Activated CD4-positive, alpha-beta memory T cell treated with anti-CD3 and anti-CD28 coated beads, Interleukin-2, amount 10 ng/mL, durations not matched to agents 7 days and 5 days (primary cell): ENCODE measurements around the gene TARP.

Experiments
- CTCF ChIA-PET: fragments of 350-600 bp; sonication (Branson Sonifier 250); formaldehyde crosslinking; loops from one replicate; lab custom pipeline; 2021; ENCODE audit warnings: antibody characterized with exemption, inconsistent platforms; lab: Charles Lee
- POLR2A ChIA-PET: fragments of 350-600 bp; sonication (Branson Sonifier 250); formaldehyde crosslinking; loops from one replicate; lab custom pipeline; 2021; ENCODE audit warnings: antibody characterized with exemption; lab: Charles Lee
- DNase-seq: peaks from one replicate; pipeline ENCODE4 v3.0.0-alpha.2; 2020
- H3K27ac Mint-ChIP-seq: one replicate; pipeline ENCODE4 v1.8.0; 2021; ENCODE audit warnings: mild to moderate bottlenecking, mixed read lengths
- H3K27me3 Mint-ChIP-seq: one replicate; pipeline ENCODE4 v1.8.0; 2021; ENCODE audit warnings: mixed read lengths
- H3K36me3 Mint-ChIP-seq: one replicate; pipeline ENCODE4 v1.8.0; 2021; ENCODE audit warnings: low read depth, mixed read lengths
- H3K4me1 Mint-ChIP-seq: one replicate; pipeline ENCODE4 v1.8.0; 2021; ENCODE audit warnings: mixed read lengths
- H3K4me3 Mint-ChIP-seq: one replicate; pipeline ENCODE4 v1.8.0; 2021; ENCODE audit warnings: mild to moderate bottlenecking, mixed read lengths
- H3K9me3 Mint-ChIP-seq: one replicate; pipeline ENCODE4 v1.8.0; 2021; ENCODE audit warnings: mixed read lengths

Gene TARP

DNA sequence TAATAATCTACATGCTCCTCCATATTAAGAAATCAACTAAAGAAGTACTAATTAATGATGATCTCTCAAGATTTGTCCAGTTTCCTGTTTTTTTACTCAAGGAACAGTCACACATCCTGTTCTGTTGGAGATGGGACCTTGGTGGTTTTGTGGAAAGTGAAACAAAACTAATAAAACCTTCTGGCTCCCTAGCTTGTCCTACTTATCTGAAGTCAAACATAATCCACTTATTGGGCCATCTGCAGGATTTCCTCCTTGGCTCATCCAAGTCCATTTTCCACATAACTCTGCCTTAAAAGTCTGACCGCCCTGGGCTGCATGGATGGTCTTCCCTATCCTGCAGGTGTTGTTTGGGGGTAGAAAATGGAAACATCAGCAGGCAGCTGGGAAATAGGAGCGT, 39.4 kb upstream of the TARP start:
- H3K27ac Mint-ChIP-seq: peak overlapping the region; percentile 40
- POLR2A ChIA-PET: interaction anchor here (1.1 kb wide), 1 partner anchor 27 kb away, joined by 3 read pairs; no protein-coding TSS in a partner anchor
- no peak for DNase-seq

DNA sequence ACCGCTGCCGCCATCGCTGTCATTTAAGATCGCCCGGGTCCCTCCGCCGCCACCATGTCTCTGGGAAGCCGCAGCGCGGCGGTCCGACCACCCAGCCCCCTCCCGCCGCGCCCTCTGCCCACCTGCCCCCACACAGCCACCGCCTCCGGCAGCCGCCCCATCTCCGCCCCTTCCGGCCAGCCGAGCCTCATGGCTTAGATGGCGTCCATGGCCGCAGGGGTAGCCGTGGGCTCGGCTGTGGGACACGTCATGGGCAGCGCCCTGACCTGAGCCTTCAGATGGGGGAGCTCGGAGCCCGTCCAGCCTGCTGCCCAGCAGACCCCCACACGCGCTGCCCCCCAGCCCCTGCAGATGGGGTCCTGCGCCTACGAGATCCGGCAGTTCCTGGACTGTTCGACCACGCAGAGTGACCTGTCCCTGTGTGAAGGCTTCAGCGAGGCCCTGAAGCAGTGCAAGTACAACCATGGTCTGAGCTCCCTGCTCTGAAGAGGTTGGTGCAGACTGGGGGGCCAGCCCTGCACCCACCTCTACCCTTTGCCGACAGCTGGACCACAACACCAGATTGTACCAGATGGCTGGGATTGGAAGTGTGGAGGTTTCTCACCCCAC, 38.0 kb upstream of the TARP start:
- Mint-ChIP-seq H3K4me1 (peaks cover 38% of the 10 kb centered on the region), H3K27me3 (no peaks in the 10 kb centered on the region), H3K4me3 (peak overlapping the region; percentile 74), H3K27ac (peak overlapping the region; percentile 77), H3K9me3 (no peaks in the 10 kb centered on the region), H3K36me3 (no peaks in the 10 kb centered on the region)
- POLR2A ChIA-PET: no interaction called here
- DNase-seq: no peak
- CTCF ChIA-PET: interaction anchor here (1.8 kb wide), 1 partner anchor 96 kb away, joined by 6 read pairs; no protein-coding TSS in a partner anchor

More for the DNA sequence above, 39.4 kb upstream of the TARP start:
- Mint-ChIP-seq H3K9me3 (no peaks in the 10 kb centered on the region), H3K4me3 (peak overlapping the region; percentile 32), H3K27me3 (no peaks in the 10 kb centered on the region), H3K4me1 (peaks cover 31% of the 10 kb centered on the region), H3K36me3 (no peaks in the 10 kb centered on the region)
- CTCF ChIA-PET: interaction anchor here (0.8 to 1.8 kb wide), 2 partner anchors 23 to 97 kb away, joined by 4 to 6 read pairs; no protein-coding TSS in a partner anchor

- CTCF ChIA-PET: no interaction called here
Measured at GRCh38 chr7:38310591-38311101, 37.2 kb upstream of the TARP start.

DNA sequence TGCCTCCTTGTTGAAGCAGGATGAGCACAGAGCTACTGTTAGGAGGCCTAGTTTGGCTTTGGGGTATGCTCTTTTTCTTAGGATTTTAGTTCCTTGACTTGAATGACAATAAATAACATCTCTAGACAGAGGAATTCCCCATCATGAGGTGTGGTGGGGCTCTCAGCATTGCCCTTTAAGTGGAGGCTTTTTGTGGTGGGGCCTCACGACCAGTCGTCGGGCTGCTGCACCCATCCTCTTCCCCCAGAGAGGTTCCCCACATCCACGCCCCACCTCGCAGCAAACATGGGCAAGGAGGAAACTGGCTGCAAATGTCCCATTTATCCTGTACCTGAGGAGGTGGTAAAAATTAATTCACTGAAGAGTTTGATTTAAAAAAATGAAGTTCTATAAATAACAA, 36.1 kb upstream of the TARP start:
- Mint-ChIP-seq H3K27me3 (no peaks in the 10 kb centered on the region), H3K4me3 (peak overlapping the region; percentile 17), H3K36me3 (no peaks in the 10 kb centered on the region), H3K9me3 (no peaks in the 10 kb centered on the region), H3K27ac (peak overlapping the region; percentile 47), H3K4me1 (peaks cover 42% of the 10 kb centered on the region)
- ChIA-PET POLR2A (no interaction called here), CTCF (interaction anchor here (0.6 to 1.0 kb wide), 2 partner anchors 34 to 94 kb away, joined by 4 read pairs; no protein-coding TSS in a partner anchor)
- no peak for DNase-seq

More at GRCh38 chr7:38310591-38311101, 37.2 kb upstream of the TARP start:
- Mint-ChIP-seq H3K4me1 (peaks cover 38% of the 10 kb centered on the region), H3K36me3 (no peaks in the 10 kb centered on the region), H3K27ac (peak overlapping the region; percentile 77), H3K9me3 (no peaks in the 10 kb centered on the region), H3K27me3 (no peaks in the 10 kb centered on the region), H3K4me3 (peak overlapping the region; percentile 74)
- POLR2A ChIA-PET: no interaction called here
- no peak for DNase-seq

- H3K4me3 Mint-ChIP-seq: no peak overlapping the region
- DNase-seq: no peak
- no peaks in the 10 kb centered on the region for H3K36me3 Mint-ChIP-seq
- H3K27ac Mint-ChIP-seq: no peak overlapping the region
- POLR2A ChIA-PET: no interaction called here
- CTCF ChIA-PET: interaction anchor here (0.7 kb wide), 1 partner anchor 92 kb away, joined by 3 read pairs; no protein-coding TSS in a partner anchor
- no peaks in the 10 kb centered on the region for H3K9me3 Mint-ChIP-seq
- H3K27me3 Mint-ChIP-seq: no peaks in the 10 kb centered on the region
- H3K4me1 Mint-ChIP-seq: peaks cover 41% of the 10 kb centered on the region
Measured at GRCh38 chr7:38308140-38308539, 34.7 kb upstream of the TARP start.

DNA sequence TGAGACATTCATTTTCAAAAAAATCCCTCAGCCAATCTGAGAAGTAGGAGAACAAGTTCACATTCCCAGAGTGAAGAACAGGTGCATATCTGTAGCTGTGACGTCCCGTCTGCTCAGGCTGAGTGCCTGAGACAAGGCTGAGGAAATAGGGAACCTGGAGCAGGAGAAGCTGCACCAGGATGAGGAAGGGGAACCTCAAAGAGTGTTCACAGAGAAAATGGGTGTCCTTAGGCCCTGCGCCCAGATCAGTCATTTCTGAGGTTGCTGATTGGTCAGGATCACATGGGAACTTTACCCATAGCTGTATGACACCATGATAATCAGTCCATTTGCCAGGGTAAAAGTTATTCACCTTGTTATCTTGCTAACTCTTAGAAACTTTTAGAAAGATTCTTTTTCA, 34.2 kb upstream of the TARP start:
- CTCF ChIA-PET: interaction anchor here (0.7 kb wide), 1 partner anchor 92 kb away, joined by 3 read pairs; no protein-coding TSS in a partner anchor

DNA sequence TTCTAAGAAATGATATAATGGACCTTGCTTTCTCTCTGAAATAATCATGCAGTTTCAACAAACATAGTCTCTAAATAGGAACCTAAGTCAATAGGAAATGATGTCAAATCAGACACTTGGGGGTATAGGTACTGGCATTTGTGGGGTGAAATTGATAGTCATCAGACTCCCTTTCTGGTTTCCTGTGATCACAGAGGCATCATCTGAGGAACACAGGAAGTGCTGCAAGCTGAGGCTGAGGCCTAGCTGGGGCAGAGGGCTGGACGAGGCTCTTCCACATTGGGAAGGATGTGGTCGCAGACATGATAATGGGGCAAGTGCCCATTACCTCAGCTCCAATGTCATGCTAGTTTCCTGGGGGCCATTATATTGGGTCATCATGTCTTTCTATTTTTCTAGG, 33.5 kb upstream of the TARP start:
- H3K4me1 Mint-ChIP-seq: peaks cover 34% of the 10 kb centered on the region
- no peaks in the 10 kb centered on the region for H3K36me3 Mint-ChIP-seq
- peak overlapping the region; percentile 89 for H3K27ac Mint-ChIP-seq
- peak overlapping the region; percentile 63 for H3K4me3 Mint-ChIP-seq
- ChIA-PET POLR2A (no interaction called here), CTCF (no interaction called here)
- no peaks in the 10 kb centered on the region for H3K9me3 Mint-ChIP-seq
- H3K27me3 Mint-ChIP-seq: no peaks in the 10 kb centered on the region
- DNase-seq: peak; percentile 47

More for the DNA sequence above, 34.2 kb upstream of the TARP start:
- no peaks in the 10 kb centered on the region for H3K36me3 Mint-ChIP-seq
- no peak overlapping the region for H3K4me3 Mint-ChIP-seq
- H3K27me3 Mint-ChIP-seq: no peaks in the 10 kb centered on the region
- no peaks in the 10 kb centered on the region for H3K9me3 Mint-ChIP-seq
- peaks cover 36% of the 10 kb centered on the region for H3K4me1 Mint-ChIP-seq
- POLR2A ChIA-PET: no interaction called here
- H3K27ac Mint-ChIP-seq: no peak overlapping the region
- no peak for DNase-seq

GRCh38 chr7:38306171-38306570, 32.7 kb upstream of the TARP start:
- Mint-ChIP-seq H3K36me3 (no peaks in the 10 kb centered on the region), H3K9me3 (no peaks in the 10 kb centered on the region), H3K4me1 (peaks cover 33% of the 10 kb centered on the region), H3K27ac (peak overlapping the region; percentile 89), H3K4me3 (peak overlapping the region; percentile 13), H3K27me3 (no peaks in the 10 kb centered on the region)
- ChIA-PET CTCF (interaction anchor here (1.2 kb wide), 1 partner anchor 89 kb away, joined by 4 read pairs; no protein-coding TSS in a partner anchor), POLR2A (no interaction called here)
- DNase-seq: no peak

GRCh38 chr7:38303866-38304265, 30.4 kb upstream of the TARP start:
- H3K9me3 Mint-ChIP-seq: no peaks in the 10 kb centered on the region
- no peak for DNase-seq
- ChIA-PET CTCF (no interaction called here), POLR2A (no interaction called here)
- peaks cover 29% of the 10 kb centered on the region for H3K4me1 Mint-ChIP-seq
- H3K27ac Mint-ChIP-seq: peak overlapping the region; percentile 81
- peaks cover 3% of the 10 kb centered on the region for H3K36me3 Mint-ChIP-seq
- H3K27me3 Mint-ChIP-seq: no peaks in the 10 kb centered on the region
- peak overlapping the region; percentile 76 for H3K4me3 Mint-ChIP-seq

DNA sequence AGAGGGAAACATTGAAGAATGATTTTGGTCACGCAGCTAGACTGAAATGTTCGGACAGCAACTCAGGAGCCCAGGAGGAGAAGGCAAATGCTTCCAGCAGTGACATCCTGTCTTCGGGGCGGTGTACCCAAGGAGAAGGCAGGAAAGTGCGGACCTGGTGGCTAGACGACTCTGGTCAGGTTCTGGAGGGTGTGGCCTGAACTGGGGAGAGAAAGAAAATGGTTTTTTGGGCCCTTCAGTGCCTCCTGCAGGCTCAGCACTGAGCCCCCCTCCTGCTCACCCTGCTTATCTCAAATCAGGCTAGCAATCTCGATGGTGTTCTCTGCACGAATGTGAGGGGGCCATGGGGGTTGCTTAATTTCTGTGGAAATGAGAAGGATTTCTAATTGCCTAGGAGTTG, 26.7 kb upstream of the TARP start:
- CTCF ChIA-PET: no interaction called here
- DNase-seq: peak; percentile 41
- peaks cover 3% of the 10 kb centered on the region for H3K36me3 Mint-ChIP-seq
- no peaks in the 10 kb centered on the region for H3K9me3 Mint-ChIP-seq
- H3K27me3 Mint-ChIP-seq: no peaks in the 10 kb centered on the region
- H3K4me3 Mint-ChIP-seq: peak overlapping the region; percentile 80
- peaks cover 7% of the 10 kb centered on the region for H3K4me1 Mint-ChIP-seq
- POLR2A ChIA-PET: no interaction called here
- peak overlapping the region; percentile 81 for H3K27ac Mint-ChIP-seq

GRCh38 chr7:38299275-38299931, 26.0 kb upstream of the TARP start:
- Mint-ChIP-seq H3K9me3 (no peaks in the 10 kb centered on the region), H3K4me1 (peaks cover 3% of the 10 kb centered on the region), H3K27ac (peak overlapping the region; percentile 81), H3K27me3 (no peaks in the 10 kb centered on the region), H3K4me3 (peak overlapping the region; percentile 80), H3K36me3 (peaks cover 3% of the 10 kb centered on the region)
- ChIA-PET CTCF (no interaction called here), POLR2A (no interaction called here)
- no peak for DNase-seq

GRCh38 chr7:38296059-38296857, 22.8 kb upstream of the TARP start:
- Mint-ChIP-seq H3K27ac (no peak overlapping the region), H3K4me1 (peaks cover 2% of the 10 kb centered on the region), H3K36me3 (peaks cover 3% of the 10 kb centered on the region), H3K4me3 (no peak overlapping the region), H3K27me3 (no peaks in the 10 kb centered on the region), H3K9me3 (no peaks in the 10 kb centered on the region)
- ChIA-PET POLR2A (no interaction called here), CTCF (no interaction called here)
- no peak for DNase-seq

- H3K36me3 Mint-ChIP-seq: peaks cover 1% of the 10 kb centered on the region
- POLR2A ChIA-PET: no interaction called here
Measured at GRCh38 chr7:38294926-38295325, 21.5 kb upstream of the TARP start.

More at GRCh38 chr7:38294926-38295325, 21.5 kb upstream of the TARP start:
- CTCF ChIA-PET: no interaction called here
- Mint-ChIP-seq H3K4me3 (no peak overlapping the region), H3K9me3 (no peaks in the 10 kb centered on the region), H3K4me1 (no peaks in the 10 kb centered on the region), H3K27me3 (no peaks in the 10 kb centered on the region), H3K27ac (no peak overlapping the region)
- no peak for DNase-seq
